NCI-H1105 (cell line): ENCODE results near the gene CD9.
"Not testable (repeated sequence)": the region's sequence is repeated elsewhere in the genome, so short reads cannot be mapped to it uniquely, and the experiment has no call there.

ENCODE experiments used
- DNase-seq: peaks from one replicate; lab custom pipeline; 2025; lab: John Stamatoyannopoulos, UW

The CD9 gene

DNA sequence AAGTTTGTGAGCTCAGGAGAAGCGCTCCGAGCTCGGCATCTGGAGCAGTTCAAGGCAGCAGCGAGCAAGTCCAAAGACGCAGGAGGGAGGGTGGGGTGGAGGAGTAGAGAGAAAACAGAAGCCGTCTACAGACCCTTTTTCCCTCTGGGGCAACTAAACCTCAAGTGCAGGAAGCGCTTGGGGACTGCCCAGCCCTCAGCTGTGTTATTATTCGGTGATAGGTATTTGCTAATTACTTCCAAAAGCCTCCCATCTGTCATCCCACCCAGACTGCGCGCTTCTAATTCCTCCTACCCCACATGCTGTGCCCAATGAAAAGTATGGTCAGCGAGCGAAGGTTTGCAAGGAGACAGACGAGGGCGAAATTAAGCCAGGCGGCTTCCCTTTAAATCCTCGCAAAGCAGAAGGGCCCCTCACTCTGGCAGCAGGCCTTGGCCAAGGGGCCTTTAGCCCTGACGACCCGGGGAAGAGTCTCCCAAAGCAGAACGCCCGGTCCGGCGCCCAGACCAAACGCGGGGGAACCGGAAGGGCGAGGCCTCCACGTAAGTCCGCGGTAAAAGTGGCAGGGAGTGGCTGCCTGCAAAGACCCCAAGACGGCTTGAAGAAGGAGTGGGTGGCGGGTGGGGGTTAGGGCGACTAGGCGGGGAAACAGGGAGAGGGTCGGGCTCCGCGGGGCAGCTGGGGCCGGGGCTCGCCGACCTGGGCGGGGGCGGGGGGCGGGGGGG, 507 bp upstream of the CD9 start:
- no peak for DNase-seq

DNA sequence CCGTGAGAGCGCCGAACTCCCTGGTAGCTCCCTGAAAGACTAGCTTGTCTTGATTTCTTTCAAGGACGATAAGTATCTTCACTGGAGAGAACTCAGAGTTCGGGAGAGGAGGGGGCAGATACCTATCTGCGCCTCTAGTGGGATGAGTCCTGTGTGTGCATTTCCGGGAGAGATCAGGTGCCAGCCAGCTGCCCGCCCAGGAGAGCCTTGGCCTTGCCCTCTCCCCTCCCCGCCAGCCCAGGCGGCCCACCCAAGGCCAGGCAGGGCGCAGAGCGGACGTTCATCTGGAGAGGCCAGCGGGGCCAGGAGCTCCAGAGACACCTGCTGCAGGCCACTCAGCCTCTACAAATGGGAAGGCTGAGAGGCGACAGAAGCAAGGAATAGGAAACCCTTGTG, 1.0 kb downstream of the CD9 start:
- peak; percentile 23 for DNase-seq

DNA sequence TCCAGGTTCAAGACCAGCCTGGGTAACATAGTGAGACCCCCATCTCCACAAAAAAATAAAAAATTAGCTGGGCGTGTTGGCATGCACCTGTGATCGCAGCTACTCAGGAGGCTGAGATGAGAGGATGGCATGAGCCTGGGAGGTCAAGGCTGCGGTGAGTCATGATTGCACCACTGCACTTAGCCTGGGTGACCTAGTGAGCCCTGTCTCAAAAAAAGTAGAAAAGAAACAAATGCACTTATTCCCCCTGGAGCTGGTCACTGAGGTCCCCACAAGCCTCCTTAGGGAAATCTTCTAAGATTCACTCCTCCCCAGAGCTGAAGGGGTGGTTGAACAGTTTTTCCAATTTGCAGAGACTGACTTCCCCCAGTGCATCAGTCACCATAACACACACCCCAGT, 1.6 kb downstream of the CD9 start:
- no peak for DNase-seq

DNA sequence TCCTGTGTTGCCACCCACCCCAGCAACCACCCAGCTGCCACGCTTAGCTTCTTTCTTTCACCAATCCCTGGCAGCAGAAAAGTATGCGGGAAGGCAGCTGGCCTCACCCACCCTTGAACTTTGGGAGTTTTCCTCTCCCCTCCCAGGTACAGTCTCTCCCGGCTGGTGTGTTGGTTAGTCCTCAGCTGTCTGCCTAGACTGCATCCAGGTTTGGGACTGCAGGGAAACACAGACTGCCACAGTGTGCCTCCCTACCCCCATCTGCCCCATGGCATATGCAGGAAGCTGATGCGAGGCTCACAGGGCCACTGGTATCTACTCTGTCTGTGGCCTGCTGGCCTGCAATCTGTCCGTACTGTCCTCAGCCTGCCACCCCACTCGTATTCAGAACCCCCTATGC, 2.1 kb downstream of the CD9 start:
- DNase-seq: no peak

DNA sequence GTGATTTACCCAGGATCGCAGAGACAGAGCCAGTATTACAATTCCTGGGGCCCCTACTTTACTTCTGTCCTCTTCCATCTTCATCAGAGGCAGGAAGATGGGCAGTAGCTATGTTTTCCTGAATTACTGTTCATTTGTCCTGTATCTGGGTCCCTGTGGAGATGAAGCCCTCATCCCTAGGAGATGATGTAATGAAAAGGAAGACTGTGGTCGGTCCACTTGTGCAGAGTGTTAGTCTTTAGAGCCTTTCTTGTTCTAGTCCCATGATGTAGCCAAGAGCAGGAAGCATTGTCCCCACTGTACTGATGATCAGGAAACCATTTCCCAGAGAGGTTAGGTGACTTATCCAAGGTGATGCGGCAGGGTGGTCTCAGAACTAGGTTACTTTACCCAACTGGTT, 2.6 kb downstream of the CD9 start:
- DNase-seq: no peak

DNA sequence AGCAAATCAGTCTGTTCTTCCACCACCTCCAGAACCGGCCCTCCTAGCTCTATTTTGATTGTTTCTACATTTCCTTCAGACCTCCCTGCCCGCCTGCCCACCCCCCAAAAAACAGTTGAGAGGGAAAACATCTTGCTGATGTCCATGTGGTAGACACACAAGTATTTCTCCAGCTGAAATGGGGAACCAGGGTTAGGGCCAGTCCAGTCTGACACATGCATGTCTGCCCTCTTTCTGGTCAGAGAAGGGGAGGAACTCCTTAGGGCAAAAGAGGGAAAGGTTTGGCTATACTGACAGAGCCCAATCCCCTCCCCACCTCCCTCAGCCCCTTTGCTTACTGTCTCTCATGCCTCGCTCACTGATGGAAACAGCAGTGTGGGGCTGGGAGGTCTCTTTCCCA, 3.4 kb downstream of the CD9 start:
- DNase-seq: no peak

DNA sequence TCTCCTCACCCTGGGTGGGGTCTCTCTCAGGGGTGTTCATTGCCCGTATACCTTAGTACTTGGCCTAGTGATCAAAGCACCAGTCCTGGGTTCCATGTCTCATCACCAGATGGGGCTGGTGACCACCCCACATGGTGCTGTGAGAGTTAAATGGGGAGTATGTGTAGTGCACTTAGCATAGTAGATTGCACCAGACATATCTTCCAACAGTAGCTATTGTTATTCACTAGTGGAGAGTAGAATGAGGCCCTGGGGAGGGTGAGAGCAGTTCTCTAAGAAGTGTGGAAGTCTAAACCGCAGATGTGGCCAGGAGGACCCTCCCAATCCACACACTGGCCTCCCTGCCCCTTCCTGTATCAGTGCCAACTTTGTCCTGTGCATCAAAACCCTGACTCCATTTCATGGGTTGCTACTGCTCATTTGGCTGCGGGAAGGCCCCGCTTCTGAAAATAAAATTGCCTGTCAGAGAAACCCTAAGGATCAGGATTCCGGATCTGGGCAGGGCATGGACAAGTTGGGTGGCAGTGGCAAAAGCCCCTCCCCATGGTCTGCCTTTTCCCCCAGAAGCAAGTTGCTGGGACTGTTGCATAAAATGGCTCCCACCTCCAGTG, 4.4 kb downstream of the CD9 start:
- DNase-seq: no peak

DNA sequence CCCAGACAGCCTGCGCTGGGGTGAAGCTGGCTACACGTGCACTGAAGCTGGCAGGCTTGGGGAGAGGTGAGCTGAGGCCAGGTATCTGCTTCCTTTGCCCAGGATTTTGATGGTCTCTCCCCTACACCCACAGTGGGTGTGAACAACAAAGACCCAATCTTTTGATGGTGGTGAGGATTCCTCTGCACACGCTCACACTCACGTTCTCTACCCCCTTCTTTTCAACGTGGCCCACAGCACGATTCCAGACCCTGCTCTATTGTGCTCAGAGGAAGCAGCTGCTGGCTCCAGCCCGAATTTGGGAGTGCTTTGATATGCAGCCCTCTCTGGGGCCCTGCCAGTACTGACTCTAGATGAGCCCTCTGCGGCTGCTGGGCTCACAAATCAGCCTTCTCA, 4.9 kb downstream of the CD9 start:
- DNase-seq: no peak

DNA sequence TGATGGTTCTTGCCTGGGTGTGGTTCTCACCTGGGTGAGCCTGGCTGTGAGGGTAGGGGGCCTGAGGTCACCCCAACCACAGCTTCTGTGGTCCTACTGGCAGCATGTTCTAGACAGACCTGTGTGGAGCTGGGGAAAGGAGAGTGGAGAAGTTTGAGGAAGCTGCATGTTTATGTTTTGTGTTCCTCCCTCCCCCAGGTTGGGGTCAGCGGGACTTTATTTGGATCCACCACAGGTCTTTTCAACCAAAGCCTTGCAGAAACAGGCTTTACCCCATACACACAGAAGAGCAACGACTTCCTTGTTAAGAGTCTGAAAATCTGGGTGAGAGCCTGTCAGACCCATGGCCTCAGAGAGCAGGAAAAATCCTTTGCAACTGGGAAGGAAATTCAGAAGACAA, 5.6 kb downstream of the CD9 start:
- no peak for DNase-seq

DNA sequence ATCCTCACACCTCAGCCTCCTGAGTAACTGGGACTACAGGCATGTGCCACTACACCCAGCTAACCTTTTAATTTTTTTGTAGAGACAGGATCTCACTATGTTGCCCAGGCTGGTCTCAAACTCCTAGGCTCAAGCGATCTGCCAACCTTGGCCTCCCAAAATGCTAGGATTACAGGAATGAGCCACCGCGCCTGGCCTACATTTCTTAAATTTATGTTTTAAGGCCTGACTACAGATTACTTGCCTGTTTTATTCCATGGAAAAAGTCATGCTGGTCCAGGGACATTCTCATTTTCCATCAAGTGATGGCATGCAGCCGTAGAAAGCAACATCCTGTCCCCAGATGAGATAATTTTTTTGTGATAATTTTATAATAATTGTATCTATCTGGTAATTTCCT, 6.1 kb downstream of the CD9 start:
- DNase-seq: no peak

DNA sequence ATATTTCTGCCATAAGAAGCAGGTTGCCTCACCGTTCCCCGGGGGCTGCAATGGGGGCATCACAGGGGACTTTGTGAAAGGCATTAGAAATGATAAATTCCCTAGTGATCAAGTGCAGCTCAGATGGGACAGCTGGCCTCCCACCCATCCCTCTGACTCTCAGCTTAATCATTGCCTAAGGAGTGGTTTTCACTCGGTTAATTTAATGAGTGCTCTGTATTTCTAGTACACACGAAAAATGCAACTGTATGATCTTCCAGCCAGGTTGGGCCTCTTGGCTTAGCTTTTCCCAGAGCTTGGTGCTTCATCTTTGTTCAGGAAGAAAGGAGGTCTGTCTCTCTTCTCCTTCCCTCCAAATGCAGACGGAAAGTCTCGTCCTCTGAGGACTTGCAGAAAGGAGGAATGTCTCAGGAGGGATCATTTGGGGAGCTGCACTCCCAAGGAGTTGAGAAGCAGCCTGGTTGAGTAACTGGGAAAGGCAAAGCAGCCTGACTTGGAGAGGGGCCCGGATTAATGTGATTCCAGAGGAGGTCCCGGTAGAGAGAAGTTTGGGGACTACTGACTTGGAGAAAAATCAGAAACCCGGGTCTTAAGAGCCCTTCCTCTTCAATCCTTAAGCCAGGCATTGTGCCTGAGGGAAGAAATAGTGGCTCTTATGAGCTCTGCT, 7.2 kb downstream of the CD9 start:
- DNase-seq: no peak

DNA sequence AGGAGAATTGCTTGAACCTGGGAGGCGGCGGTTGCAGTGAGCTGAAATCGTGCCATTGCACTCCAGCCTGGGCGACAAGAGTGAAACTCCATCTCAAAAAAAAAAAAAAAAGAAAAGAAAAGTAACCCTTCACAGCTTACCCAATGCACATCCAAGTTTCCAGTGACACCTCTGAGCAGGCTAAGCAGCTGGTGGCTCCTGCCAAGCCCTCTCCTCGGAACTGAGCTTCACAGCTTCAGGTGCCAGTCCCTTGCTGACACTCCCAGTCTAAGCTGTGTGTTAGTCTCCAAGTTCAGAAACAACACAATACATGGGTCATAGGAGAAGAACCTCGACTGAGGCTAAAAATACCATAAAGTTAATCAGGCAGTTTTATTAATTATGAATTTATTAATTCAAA, 7.9 kb downstream of the CD9 start:
- DNase-seq: no peak

DNA sequence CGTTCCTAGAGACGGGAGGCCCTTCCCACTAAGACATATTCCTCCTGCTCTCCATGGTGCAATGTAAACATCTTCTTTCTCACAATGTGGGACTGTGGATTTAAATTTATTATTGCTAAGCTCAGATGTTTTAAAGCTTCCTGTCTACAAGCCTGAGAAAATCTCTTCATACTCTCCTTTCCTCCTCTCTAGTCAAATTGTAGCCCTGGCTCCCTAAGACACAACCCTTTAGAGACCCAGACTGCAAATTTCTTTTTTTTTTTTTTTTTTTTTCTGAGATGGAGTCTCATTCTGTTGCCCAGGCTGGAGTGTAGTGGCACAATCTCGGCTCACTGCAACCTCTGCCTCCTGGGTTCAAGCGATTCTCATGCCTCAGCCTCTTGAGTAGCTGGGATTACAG, 9.2 kb downstream of the CD9 start:
- DNase-seq: not testable (repeated sequence)

DNA sequence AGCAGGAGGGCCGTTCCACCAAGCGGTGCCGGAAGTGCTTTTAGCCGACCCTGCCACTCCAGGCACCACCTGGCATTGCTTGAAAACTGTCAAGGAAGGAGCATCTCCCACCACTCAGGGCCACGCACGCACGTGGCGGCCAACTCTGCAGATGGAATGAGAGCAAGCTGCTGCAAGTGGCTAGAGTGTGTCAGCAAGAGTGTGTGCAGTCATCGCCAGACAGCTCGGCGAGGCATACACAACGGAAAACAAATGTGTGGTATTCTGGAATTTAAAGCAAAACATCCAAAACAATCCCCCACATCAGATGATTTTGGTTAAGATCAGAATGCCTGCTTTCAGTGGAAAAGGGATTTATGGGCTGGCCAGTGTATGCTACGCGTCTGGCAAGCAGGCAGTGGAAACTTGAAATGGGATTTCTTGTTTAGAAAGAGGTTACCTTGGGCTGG, 11.2 kb downstream of the CD9 start:
- no peak for DNase-seq

DNA sequence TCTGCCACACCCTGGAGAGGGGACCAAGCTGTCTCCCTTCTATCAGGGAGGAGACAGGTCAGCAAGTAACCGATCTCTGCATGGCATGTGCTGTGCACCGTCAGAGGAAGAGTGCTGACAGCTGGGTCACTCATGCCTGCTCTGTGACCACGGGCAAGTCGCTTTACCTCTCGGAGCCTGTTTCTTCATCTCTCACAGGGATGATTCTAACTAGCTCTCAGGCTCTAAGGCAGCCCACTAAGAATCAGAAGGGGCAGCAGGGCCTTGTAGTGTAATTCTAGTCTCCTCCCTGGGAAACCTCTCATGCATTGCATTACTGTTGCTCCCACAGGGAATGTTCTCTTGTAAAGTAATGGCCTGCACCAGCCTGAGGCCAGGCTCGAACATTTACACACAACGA, 11.9 kb downstream of the CD9 start:
- no peak for DNase-seq

DNA sequence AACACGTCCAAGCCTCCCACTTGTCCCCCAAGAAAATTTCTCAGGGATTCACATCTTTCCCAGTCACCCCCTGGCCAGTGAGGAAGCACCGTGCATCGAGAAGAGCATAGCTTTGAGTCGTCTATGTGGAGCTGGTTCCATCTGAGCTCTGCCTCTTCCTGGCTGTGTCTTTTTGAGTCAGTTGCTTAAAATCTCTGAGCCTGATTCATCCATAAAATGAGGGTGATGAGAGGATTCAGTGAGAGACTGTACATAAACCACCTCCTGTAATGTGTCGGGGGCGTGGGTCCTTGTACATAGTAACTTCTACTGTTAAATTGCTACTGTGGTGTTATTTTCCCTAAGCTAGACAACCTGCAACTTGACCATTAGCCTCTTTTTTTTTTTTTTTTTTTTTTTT, 13.8 kb downstream of the CD9 start:
- DNase-seq: no peak

DNA sequence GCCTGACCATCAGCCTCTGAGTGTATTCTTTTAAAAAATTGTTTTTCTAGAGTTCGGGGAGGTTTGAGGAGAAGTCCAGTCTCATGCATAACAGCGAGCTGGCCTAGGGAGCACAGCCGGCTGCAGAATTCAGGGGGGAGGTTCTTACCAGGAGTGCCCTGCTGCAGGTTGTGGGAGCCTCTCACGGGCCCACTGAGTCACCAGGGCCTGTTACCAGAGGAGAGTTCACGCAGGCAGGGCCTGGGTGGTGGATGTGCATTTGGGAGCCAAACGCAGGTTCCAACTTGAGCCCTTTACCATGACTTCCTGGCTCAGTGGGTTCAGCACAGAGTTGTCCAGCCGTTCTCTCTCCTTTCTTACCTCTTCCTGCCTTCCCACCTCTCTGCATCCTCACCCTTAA, 14.4 kb downstream of the CD9 start:
- DNase-seq: no peak

DNA sequence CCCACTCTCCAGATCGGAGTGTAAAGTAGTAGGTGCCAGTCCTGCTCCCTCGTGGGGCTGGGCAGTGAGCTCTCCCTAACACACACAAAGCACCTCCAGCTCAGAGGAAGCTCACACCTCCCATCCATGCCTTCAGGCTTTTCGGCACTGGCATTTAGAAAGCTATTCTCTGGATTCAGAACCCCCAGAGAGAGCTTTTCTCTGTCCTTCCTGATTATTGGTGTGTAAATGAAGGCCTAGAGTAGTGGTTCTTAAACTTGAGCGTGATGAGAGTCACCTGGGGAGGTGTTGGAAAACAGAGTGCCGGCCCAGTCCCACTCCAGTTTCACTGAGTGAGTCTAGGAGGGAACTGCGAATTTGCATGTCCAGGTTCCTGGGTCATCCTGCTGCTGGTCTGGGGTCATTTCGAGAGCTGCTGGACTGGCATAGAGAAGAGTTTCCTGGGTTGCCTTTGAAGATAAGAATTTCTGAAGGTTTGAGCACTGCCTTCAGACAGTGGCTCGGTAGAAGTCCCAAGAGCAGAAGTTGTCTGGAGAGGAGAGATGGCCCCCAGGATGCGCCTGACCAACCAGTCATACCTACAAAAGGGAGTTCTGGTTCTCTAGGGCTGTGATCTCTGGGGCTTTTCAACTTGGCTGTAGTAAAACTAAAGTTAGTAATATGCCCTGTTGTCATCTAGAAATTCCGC, 15.1 kb downstream of the CD9 start:
- DNase-seq: no peak

DNA sequence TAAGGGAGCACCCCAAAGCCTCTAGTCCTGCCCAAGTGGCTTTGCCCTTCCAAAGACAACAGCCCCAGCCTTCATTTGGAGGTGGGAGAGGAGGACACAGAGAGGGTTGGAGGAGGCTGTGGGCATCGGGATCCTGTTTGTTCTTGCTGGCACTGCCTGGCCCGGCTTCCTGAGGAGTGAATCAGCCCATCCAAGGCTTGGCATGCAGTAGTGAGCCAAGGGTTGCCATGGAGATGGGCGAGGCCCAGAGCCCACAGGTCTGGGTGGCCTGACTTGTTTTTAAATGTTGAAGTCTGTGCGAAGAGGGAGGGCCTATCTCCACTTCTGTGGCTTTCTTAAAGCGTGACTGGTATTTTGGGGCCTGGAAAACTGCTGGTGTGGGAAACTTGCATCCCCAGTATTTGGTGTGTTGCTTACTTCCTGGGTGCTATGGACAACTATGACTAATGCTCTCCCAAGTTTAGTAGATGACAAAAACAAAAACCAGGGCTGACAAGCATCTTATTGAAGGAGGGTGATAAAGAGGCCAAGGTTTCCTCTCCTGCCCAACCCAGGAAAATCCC, 15.8 kb downstream of the CD9 start:
- peak; percentile 39 for DNase-seq

DNA sequence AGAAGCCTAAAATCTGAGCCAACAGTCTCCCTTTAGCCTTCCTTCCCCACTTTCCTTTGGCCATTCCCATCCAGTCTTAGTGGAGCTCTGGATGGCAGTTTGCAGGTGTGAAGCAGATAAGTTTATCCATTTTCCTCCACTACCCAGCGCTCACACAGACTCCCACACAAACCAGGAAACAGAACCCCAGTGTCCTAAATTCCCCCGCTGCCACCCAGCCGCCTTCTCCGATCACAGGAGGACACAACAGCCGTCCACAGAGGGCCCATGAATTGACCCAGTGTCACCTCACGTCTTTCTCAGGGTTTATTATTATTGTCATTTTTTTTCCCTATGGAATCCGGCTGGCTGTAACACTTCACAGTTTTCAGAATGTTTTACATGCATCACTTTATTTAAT, 16.4 kb downstream of the CD9 start:
- DNase-seq: no peak

DNA sequence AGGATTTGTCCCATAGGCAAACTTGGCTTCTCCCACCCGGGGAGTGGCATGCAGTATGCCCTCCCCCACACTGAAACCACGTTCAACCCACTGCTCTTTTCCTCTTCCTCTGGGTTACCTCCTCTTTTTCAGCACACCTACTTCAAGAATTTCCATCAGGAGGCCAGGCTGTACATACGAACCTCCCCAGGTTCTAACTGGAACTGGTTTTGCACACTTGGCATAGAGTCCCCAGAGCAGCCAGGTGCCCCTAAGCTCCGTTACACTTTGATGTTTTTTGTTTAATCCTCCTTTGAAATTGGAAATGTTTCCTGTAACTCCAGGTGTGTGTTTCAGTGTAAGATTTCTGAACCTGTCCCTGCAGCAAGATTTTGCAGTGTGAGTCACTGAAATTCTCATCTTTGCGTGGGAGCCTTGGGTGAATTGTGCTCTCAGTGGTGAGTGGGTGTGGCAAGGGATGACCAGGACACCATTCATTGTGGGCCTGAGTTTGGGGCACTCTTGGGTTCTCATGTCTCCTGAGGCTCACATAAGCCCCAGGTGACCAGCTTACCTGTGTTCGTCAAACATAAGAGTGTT, 18.2 kb downstream of the CD9 start:
- DNase-seq: no peak

DNA sequence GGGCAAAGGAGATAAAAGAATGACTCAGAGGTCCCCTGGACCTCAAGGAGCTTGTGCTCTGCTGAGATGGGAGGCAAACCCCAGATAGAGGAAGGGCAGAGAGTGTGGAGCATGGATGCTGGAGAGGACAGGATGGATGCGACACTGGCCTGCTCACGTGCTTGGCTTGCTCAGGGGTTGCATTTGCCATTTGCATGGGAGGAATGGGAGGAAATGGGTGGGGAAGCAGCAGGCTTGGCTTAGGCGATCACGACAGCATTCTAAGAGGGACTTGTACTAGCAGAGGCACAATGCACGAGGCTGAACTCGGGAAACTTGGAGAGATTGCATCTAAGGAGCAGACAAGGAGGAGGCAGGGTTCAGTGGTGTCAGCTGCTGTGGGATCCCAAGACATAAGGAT, 19.8 kb downstream of the CD9 start:
- DNase-seq: no peak
